ENCODE data around the gene OST4.

OST4 gene

DNA sequence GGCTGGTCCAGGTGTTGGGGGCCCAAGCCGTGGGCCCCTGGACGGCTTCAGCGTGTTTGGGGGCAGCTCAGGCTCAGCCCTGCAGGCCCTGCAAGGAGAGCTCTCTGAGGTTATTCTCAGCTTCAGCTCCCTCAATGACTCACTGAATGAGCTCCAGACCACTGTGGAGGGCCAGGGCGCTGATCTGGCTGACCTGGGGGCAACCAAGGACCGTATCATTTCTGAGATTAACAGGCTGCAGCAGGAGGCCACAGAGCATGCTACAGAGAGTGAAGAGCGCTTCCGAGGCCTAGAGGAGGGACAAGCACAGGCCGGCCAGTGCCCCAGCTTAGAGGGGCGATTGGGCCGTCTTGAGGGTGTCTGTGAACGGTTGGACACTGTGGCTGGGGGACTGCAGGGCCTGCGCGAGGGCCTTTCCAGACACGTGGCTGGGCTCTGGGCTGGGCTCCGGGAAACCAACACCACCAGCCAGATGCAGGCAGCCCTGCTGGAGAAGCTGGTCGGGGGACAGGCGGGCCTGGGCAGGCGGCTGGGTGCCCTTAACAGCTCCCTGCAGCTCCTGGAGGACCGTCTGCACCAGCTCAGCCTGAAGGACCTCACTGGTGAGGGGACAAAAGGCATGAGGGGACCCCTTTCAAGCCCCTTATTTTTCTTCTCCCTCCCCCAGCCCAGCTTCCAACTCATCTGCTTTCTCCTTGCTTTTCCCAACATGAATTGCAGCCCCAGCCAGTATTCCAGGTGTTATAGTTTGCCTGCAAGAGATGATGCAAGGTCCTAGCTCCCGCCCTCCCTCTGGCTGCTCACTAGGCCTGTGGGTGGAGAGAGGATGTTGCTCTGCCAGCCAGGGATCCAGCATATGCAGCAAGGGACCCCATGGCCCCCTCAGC, 12.2 kb upstream of the OST4 start:
- peaks cover 21% of the 10 kb centered on the region for H3K4me1 ChIP-seq (ENCODE audit: low read length)
- no peak overlapping the region for H3K27ac ChIP-seq (ENCODE audit: low read length)
- no peaks in the 10 kb centered on the region for H4K20me1 ChIP-seq (ENCODE audit: insufficient read depth, low read length)
- no peak overlapping the region for H3K9ac ChIP-seq (ENCODE audit: low read length)
- H3K9me3 ChIP-seq (ENCODE audit: insufficient read depth, low read length) = no peaks in the 10 kb centered on the region
- H3K4me2 ChIP-seq (ENCODE audit: low read length) = no peak overlapping the region
- no peaks in the 10 kb centered on the region for H3K27me3 ChIP-seq (ENCODE audit: low read depth, low read length)
- TF ChIP-seq CTCF (IDR thresholded peaks at IDR 0.05; ENCODE audit: low read depth, low read length) (no peak), EZH2phosphoT487 (IDR thresholded peaks at IDR 0.05; ENCODE audit: low read depth) (no peak)
- no peaks in the 10 kb centered on the region for H3K36me3 ChIP-seq (replicated peaks; ENCODE audit: low read depth, low read length)
- no peak overlapping the region for H2AFZ ChIP-seq (ENCODE audit: low read depth, low read length)
- no peaks in the 10 kb centered on the region for H3K79me2 ChIP-seq (ENCODE audit: low read length)
- no peak overlapping the region for H3K4me3 ChIP-seq (ENCODE audit: low read length)

GRCh38 chr2:27082773-27083409, 11.4 kb upstream of the OST4 start:
- Histone ChIP-seq H3K36me3 (replicated peaks; ENCODE audit: low read depth, low read length) (no peaks in the 10 kb centered on the region), H3K27me3 (ENCODE audit: low read depth, low read length) (no peaks in the 10 kb centered on the region), H3K4me3 (ENCODE audit: low read length) (no peak overlapping the region), H4K20me1 (ENCODE audit: insufficient read depth, low read length) (no peaks in the 10 kb centered on the region), H3K9ac (ENCODE audit: low read length) (no peak overlapping the region), H3K9me3 (ENCODE audit: insufficient read depth, low read length) (no peaks in the 10 kb centered on the region), H3K4me2 (ENCODE audit: low read length) (no peak overlapping the region), H2AFZ (ENCODE audit: low read depth, low read length) (no peak overlapping the region), H3K79me2 (ENCODE audit: low read length) (no peaks in the 10 kb centered on the region), H3K4me1 (ENCODE audit: low read length) (peaks cover 21% of the 10 kb centered on the region), H3K27ac (ENCODE audit: low read length) (no peak overlapping the region)
- TF ChIP-seq EZH2phosphoT487 (IDR thresholded peaks at IDR 0.05; ENCODE audit: low read depth) = no peak
- no peak for TF ChIP-seq CTCF (IDR thresholded peaks at IDR 0.05; ENCODE audit: low read depth, low read length)

DNA sequence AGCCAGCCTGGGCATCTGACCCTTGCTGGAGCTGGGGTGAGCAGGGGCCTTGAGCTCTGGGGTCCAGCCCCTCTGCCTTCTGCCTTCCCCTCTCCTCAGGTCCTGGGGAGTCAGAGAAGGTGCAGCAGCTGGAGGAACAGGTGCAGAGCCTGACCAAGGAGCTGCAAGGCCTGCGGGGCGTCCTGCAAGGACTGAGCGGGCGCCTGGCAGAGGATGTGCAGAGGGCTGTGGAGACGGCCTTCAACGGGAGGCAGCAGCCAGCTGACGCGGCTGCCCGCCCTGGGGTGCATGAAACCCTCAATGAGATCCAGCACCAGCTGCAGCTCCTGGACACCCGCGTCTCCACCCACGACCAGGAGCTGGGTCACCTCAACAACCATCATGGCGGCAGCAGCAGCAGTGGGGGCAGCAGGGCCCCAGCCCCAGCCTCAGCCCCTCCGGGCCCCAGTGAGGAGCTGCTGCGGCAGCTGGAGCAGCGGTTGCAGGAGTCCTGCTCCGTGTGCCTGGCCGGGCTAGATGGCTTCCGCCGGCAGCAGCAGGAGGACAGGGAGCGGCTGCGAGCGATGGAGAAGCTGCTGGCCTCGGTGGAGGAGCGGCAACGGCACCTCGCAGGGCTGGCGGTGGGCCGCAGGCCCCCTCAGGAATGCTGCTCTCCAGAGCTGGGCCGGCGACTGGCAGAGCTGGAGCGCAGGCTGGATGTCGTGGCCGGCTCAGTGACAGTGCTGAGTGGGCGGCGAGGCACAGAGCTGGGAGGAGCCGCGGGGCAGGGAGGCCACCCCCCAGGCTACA, 10.7 kb upstream of the OST4 start:
- Histone ChIP-seq H3K9ac (ENCODE audit: low read length) (0 out of 2 replicates have a peak overlapping the region, but pooled peaks have one; percentile 68), H3K4me1 (ENCODE audit: low read length) (peaks cover 18% of the 10 kb centered on the region)

More for the DNA sequence above, 10.7 kb upstream of the OST4 start:
- Histone ChIP-seq H3K36me3 (replicated peaks; ENCODE audit: low read depth, low read length) (no peaks in the 10 kb centered on the region), H3K9me3 (ENCODE audit: insufficient read depth, low read length) (no peaks in the 10 kb centered on the region), H2AFZ (ENCODE audit: low read depth, low read length) (no peak overlapping the region), H4K20me1 (ENCODE audit: insufficient read depth, low read length) (no peaks in the 10 kb centered on the region), H3K4me3 (ENCODE audit: low read length) (peak overlapping the region; percentile 75), H3K27ac (ENCODE audit: low read length) (peak overlapping the region; percentile 63), H3K4me2 (ENCODE audit: low read length) (peak overlapping the region; percentile 92), H3K27me3 (ENCODE audit: low read depth, low read length) (peaks cover 3% of the 10 kb centered on the region; the same call in 1 of the 2 replicates), H3K79me2 (ENCODE audit: low read length) (no peaks in the 10 kb centered on the region)
- TF ChIP-seq EZH2phosphoT487 (IDR thresholded peaks at IDR 0.05; ENCODE audit: low read depth) (no peak), CTCF (IDR thresholded peaks at IDR 0.05; ENCODE audit: low read depth, low read length) (no peak)
